PFSK-1 (cell line): ENCODE data around the gene CD99.

Source experiments
- FOXP2 ChIP-seq: optimal IDR thresholded peaks from 2 replicates; pipeline ENCODE3; 2011; ENCODE audit warnings: borderline replicate concordance, control low read depth, inconsistent platforms; ENCODE audit not compliant: insufficient read depth; ENCODE audit errors: extremely low read length, extremely low read depth
- POLR2AphosphoS5 ChIP-seq: IDR thresholded peaks from 2 replicates; pipeline ENCODE4 v1.6.1; 2012; ENCODE audit warnings: low read depth, mild to moderate bottlenecking, control low read depth, low read length, moderate library complexity
- SIN3A ChIP-seq: IDR thresholded peaks from 2 replicates; pipeline ENCODE4 v1.6.1; 2012; ENCODE audit warnings: mild to moderate bottlenecking, low read length, moderate library complexity, borderline replicate concordance; ENCODE audit not compliant: insufficient read depth
- TAF1 ChIP-seq: IDR thresholded peaks from 2 replicates; pipeline ENCODE4 v1.6.1; 2012; ENCODE audit warnings: low read length, control low read depth, borderline replicate concordance; ENCODE audit not compliant: insufficient read depth
- TF ChIP-seq, protein P1 (sequence below), 2 experiments: IDR thresholded peaks; 2 replicates each; pipeline versions ENCODE4 v1.6.1 to v1.8.0; 2011 to 2012; ENCODE audit warnings: low read depth in 2 of 2, low read length in 2 of 2, control low read depth in 1 of 2, inconsistent platforms in 1 of 2, mild to moderate bottlenecking in 1 of 2, moderate library complexity in 1 of 2; ENCODE audit not compliant: insufficient read depth in 1 of 2

The CD99 gene

DNA sequence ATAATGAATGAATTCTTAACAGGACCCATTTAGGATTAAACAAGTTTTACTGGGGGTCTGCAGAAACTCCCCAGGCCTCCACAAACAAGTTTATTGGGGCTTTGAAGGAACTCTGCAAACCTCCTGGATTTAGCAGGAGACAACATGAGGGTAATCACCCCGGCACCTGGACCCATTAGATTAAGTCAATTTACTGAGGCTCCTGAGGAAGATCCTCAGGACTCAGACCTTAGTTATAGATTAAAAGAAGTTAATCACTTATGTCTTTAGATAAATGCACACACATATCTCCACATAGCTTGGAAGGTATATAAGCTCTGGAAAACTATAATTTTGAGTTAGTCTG is 90.1 kb downstream of the CD99 start:
- TF ChIP-seq, protein P1, sequence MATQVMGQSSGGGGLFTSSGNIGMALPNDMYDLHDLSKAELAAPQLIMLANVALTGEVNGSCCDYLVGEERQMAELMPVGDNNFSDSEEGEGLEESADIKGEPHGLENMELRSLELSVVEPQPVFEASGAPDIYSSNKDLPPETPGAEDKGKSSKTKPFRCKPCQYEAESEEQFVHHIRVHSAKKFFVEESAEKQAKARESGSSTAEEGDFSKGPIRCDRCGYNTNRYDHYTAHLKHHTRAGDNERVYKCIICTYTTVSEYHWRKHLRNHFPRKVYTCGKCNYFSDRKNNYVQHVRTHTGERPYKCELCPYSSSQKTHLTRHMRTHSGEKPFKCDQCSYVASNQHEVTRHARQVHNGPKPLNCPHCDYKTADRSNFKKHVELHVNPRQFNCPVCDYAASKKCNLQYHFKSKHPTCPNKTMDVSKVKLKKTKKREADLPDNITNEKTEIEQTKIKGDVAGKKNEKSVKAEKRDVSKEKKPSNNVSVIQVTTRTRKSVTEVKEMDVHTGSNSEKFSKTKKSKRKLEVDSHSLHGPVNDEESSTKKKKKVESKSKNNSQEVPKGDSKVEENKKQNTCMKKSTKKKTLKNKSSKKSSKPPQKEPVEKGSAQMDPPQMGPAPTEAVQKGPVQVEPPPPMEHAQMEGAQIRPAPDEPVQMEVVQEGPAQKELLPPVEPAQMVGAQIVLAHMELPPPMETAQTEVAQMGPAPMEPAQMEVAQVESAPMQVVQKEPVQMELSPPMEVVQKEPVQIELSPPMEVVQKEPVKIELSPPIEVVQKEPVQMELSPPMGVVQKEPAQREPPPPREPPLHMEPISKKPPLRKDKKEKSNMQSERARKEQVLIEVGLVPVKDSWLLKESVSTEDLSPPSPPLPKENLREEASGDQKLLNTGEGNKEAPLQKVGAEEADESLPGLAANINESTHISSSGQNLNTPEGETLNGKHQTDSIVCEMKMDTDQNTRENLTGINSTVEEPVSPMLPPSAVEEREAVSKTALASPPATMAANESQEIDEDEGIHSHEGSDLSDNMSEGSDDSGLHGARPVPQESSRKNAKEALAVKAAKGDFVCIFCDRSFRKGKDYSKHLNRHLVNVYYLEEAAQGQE (IDR thresholded peaks at IDR 0.05; ENCODE audit: insufficient read depth in 1 of 2, low read depth in 2 of 2, low read length in 2 of 2), result no peak
- no peak for TF ChIP-seq TAF1
- TF ChIP-seq POLR2AphosphoS5, result no peak
- no peak for TF ChIP-seq SIN3A
- no peak for TF ChIP-seq FOXP2

DNA sequence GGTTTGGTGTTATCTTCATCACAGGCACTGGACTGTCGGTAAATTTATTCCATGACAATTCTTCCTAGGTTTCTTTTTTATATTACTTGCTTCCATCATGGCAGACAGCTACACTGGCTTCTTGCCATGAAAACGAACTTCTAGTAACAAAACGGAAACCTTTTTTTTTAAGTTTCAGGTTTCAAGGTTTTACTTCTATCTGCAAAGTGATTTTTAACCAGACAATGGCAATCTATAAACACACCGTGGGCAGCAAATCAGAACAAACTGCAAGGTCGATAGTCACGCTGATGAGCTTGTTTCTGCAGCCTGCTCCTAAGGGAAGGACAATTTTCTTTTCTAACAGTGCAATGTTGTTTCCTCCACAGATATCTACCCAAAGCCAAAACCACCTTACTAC is 90.6 kb downstream of the CD99 start:
- TF ChIP-seq POLR2AphosphoS5, result no peak
- TF ChIP-seq SIN3A, result no peak
- TF ChIP-seq, protein P1 (IDR thresholded peaks at IDR 0.05; ENCODE audit: insufficient read depth in 1 of 2, low read depth in 2 of 2, low read length in 2 of 2), result no peak
- TF ChIP-seq FOXP2, result no peak
- no peak for TF ChIP-seq TAF1

DNA sequence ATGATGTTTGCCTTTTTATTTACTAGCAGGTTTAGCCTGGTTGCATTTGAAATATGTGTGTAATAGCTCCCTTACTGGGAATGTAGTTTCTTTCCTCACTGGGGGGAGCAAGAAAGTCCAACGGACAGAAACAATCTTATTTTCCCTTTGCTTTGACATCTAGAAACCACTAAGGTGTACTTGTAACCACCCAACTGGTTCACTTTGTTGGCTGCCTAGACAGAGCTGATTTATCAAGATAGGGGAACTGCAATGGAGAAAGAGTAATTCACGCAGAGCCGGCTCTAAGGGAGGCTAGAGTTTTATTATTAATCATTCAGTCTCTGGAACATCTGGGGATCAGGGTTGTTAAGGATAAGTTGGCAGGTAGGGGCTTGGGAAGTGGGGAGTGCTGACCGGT is 91.1 kb downstream of the CD99 start:
- TF ChIP-seq SIN3A (no peak), TAF1 (no peak), POLR2AphosphoS5 (no peak), FOXP2 (no peak)
- TF ChIP-seq, protein P1 (IDR thresholded peaks at IDR 0.05; ENCODE audit: insufficient read depth in 1 of 2, low read depth in 2 of 2, low read length in 2 of 2), result no peak

DNA sequence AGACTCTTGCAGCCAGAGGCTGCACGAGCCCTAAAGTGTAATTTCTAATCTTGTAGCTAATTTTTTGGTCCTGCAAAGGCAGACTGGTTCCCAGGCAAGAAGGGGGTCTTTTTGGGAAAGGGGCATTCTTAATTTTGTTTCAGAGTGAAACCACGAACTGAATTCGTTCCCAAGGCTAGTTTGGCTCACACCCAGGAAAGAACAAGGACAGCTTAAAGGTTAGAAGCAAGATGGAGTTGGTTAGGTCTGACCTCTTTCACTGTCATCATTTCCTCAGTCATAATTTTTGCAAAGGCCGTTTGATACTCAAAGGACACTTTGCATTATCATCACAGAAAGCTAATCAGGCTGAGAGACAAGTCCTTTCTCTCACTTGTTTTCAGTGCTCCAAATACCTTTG is 91.7 kb downstream of the CD99 start:
- TF ChIP-seq SIN3A, result no peak
- TF ChIP-seq FOXP2, result no peak
- TF ChIP-seq, protein P1 (IDR thresholded peaks at IDR 0.05; ENCODE audit: insufficient read depth in 1 of 2, low read depth in 2 of 2, low read length in 2 of 2), result no peak
- TF ChIP-seq POLR2AphosphoS5, result no peak
- no peak for TF ChIP-seq TAF1

- TF ChIP-seq TAF1, result no peak
- TF ChIP-seq FOXP2, result no peak
- TF ChIP-seq SIN3A, result no peak
- TF ChIP-seq POLR2AphosphoS5, result no peak
- TF ChIP-seq, protein P1 (IDR thresholded peaks at IDR 0.05; ENCODE audit: insufficient read depth in 1 of 2, low read depth in 2 of 2, low read length in 2 of 2), result no peak
Observed at GRCh38 chrX:2784026-2784425, 92.9 kb downstream of the CD99 start.
